LNCaP clone FGC (cell line): Measurements from ENCODE around the gene OR6X1.
"Not testable (repeated sequence)": the region's sequence is repeated elsewhere in the genome, so short reads cannot be mapped to it uniquely, and the experiment has no call there.

Experiments
- DNase-seq: peaks from one replicate; pipeline ENCODE4 v3.0.0-alpha.2; 2011; ENCODE audit warnings: low read depth
- H3K4me3 ChIP-seq: 2 replicates; pipeline ENCODE4 v1.5.1; 2011; ENCODE audit warnings: mild to moderate bottlenecking, low read depth, low read length, control low read depth
- CTCF ChIP-seq: IDR thresholded peaks from 2 replicates; pipeline ENCODE4 v1.5.1; 2012; ENCODE audit warnings: mild to moderate bottlenecking; ENCODE audit not compliant: control insufficient read depth, insufficient read depth; ENCODE audit errors: extremely low read depth

OR6X1 gene

GRCh38 chr11:123725995-123726655 lies 28.2 kb downstream of the OR6X1 start:
- no peak for TF ChIP-seq CTCF
- no peak for DNase-seq
- H3K4me3 ChIP-seq = no peak overlapping the region

- no peak overlapping the region for H3K4me3 ChIP-seq
- no peak for DNase-seq
- TF ChIP-seq CTCF = no peak
Measured at GRCh38 chr11:123719452-123719851, 34.9 kb downstream of the OR6X1 start.

GRCh38 chr11:123718469-123718868 lies 35.8 kb downstream of the OR6X1 start:
- no peak for DNase-seq
- TF ChIP-seq CTCF = no peak
- H3K4me3 ChIP-seq = no peak overlapping the region

GRCh38 chr11:123718063-123718462 lies 36.3 kb downstream of the OR6X1 start:
- no peak overlapping the region for H3K4me3 ChIP-seq
- DNase-seq = no peak
- no peak for TF ChIP-seq CTCF

- not testable (repeated sequence) for H3K4me3 ChIP-seq, DNase-seq
Measured at GRCh38 chr11:123712627-123713026, 41.7 kb downstream of the OR6X1 start.

- peak; percentile 95 for TF ChIP-seq CTCF
- no peak overlapping the region for H3K4me3 ChIP-seq
- peak; percentile 34 for DNase-seq
Measured at GRCh38 chr11:123707606-123708205, 46.6 kb downstream of the OR6X1 start.

- DNase-seq = no peak
- no peak for TF ChIP-seq CTCF
- no peak overlapping the region for H3K4me3 ChIP-seq
Measured at GRCh38 chr11:123707206-123707605, 47.1 kb downstream of the OR6X1 start.
